ENCODE results near the gene ADRM1. TPM values are rescaled to one million over a fixed set of nuclear protein-coding genes. Genes with fewer than 3 reads are reported as not detected.

ADRM1 gene
- total RNA-seq, 1 donor: 81.3 TPM

GRCh38 chr20:62312662-62312977, 9.8 kb downstream of the ADRM1 start:
- TF ChIP-seq CTCF (IDR thresholded peaks at IDR 0.05; ENCODE audit: insufficient read depth, low read length): no peak
- no peak for DNase-seq (ENCODE audit: low read depth)

GRCh38 chr20:62313021-62313420, 10.2 kb downstream of the ADRM1 start:
- TF ChIP-seq CTCF (IDR thresholded peaks at IDR 0.05; ENCODE audit: insufficient read depth, low read length): no peak
- no peak overlapping the region for H3K4me3 ChIP-seq (ENCODE audit: low read depth, low read length)
- DNase-seq (ENCODE audit: low read depth): no peak

More at GRCh38 chr20:62312662-62312977, 9.8 kb downstream of the ADRM1 start:
- no peak overlapping the region for H3K4me3 ChIP-seq (ENCODE audit: low read depth, low read length)

- H3K4me3 ChIP-seq (ENCODE audit: low read depth, low read length): no peak overlapping the region
- no peak for DNase-seq (ENCODE audit: low read depth)
- TF ChIP-seq CTCF (IDR thresholded peaks at IDR 0.05; ENCODE audit: insufficient read depth, low read length): no peak
Measured at GRCh38 chr20:62313460-62314338, 10.9 kb downstream of the ADRM1 start.

- TF ChIP-seq CTCF (IDR thresholded peaks at IDR 0.05; ENCODE audit: insufficient read depth, low read length): no peak
- H3K4me3 ChIP-seq (ENCODE audit: low read depth, low read length): no peak overlapping the region
- DNase-seq (ENCODE audit: low read depth): no peak
Measured at GRCh38 chr20:62314339-62314638, 11.5 kb downstream of the ADRM1 start.

- no peak for DNase-seq (ENCODE audit: low read depth)
- no peak overlapping the region for H3K4me3 ChIP-seq (ENCODE audit: low read depth, low read length)
- no peak for TF ChIP-seq CTCF (IDR thresholded peaks at IDR 0.05; ENCODE audit: insufficient read depth, low read length)
Measured at GRCh38 chr20:62314711-62315302, 12.0 kb downstream of the ADRM1 start.

- H3K4me3 ChIP-seq (ENCODE audit: low read depth, low read length): no peak overlapping the region
- no peak for DNase-seq (ENCODE audit: low read depth)
- TF ChIP-seq CTCF (IDR thresholded peaks at IDR 0.05; ENCODE audit: insufficient read depth, low read length): no peak
Measured at GRCh38 chr20:62315773-62316172, 13.0 kb downstream of the ADRM1 start.

Data from fibroblast of the aortic adventitia (primary cell).